Smooth muscle cell (in vitro differentiated cells): ENCODE measurements around the gene FAT2. TPM values are rescaled to one million over a fixed set of nuclear protein-coding genes. Genes with fewer than 3 reads are reported as not detected.

Source experiments
- DNase-seq: peaks from one replicate; lab custom pipeline; 2025; ENCODE audit not compliant: unreplicated experiment; lab: John Stamatoyannopoulos, UW
- H2AFZ ChIP-seq: fragments of 200-600 bp; sonication (generic); 2 replicates; pipeline ENCODE4 v1.6.0; 2016; ENCODE audit warnings: antibody characterized with exemption, low read depth, mild to moderate bottlenecking
- H3F3A ChIP-seq: fragments of 200-600 bp; sonication (generic); 2 replicates; pipeline ENCODE4 v1.6.0; 2017; ENCODE audit warnings: antibody characterized with exemption, low read depth
- H3K27ac ChIP-seq: fragments of 200-600 bp; sonication (generic); 2 replicates; pipeline ENCODE4 v1.5.1; 2016; ENCODE audit warnings: low read depth, mild to moderate bottlenecking
- H3K27me3 ChIP-seq: fragments of 200-600 bp; sonication (generic); 2 replicates; pipeline ENCODE4 v1.6.1; 2016; ENCODE audit warnings: low read depth, mild to moderate bottlenecking
- H3K36me3 ChIP-seq: fragments of 200-600 bp; sonication (generic); 2 replicates; pipeline ENCODE4 v1.5.1; 2016; ENCODE audit warnings: low read depth
- H3K4me1 ChIP-seq: fragments of 200-600 bp; sonication (generic); 2 replicates; pipeline ENCODE4 v1.5.1; 2016; ENCODE audit warnings: low read depth
- H3K4me2 ChIP-seq: fragments of 200-600 bp; sonication (generic); 2 replicates; pipeline ENCODE4 v1.6.0; 2016; ENCODE audit warnings: mild to moderate bottlenecking
- H3K4me3 ChIP-seq: fragments of 200-600 bp; sonication (generic); 2 replicates; pipeline ENCODE4 v1.5.1; 2016; ENCODE audit warnings: mild to moderate bottlenecking
- H3K79me2 ChIP-seq: fragments of 200-600 bp; sonication (generic); 2 replicates; pipeline ENCODE4 v1.6.0; 2016; ENCODE audit warnings: low read depth, mild to moderate bottlenecking
- H3K9ac ChIP-seq: fragments of 200-600 bp; sonication (generic); 2 replicates; pipeline ENCODE4 v1.6.0; 2016; ENCODE audit warnings: low read depth
- H3K9me3 ChIP-seq: fragments of 200-600 bp; sonication (generic); replicated peaks from 2 replicates; pipeline ENCODE4 v1.5.1; 2016; ENCODE audit warnings: low read depth
- H4K20me1 ChIP-seq: fragments of 200-600 bp; sonication (generic); 2 replicates; pipeline ENCODE4 v1.6.0; 2016; ENCODE audit warnings: low read depth
- CTCF ChIP-seq: fragments of 200-600 bp; sonication (generic); IDR thresholded peaks from 2 replicates; pipeline ENCODE4 v1.5.1; 2017; ENCODE audit warnings: borderline replicate concordance, mild to moderate bottlenecking, antibody characterized with exemption; ENCODE audit not compliant: insufficient read depth, poor library complexity, severe bottlenecking
- WGBS: methylation state at CpG from one replicate; pipeline ENCODE4 v1.1.7; 2016; ENCODE audit warnings: low lambda C conversion rate; 5-methylcytosine and 5-hydroxymethylcytosine counted together
- polyA plus RNA-seq: library from polyadenylated mRNA; unstranded; fragments of >200 nt; fragmentation: Nextera tagmentation; extraction: Ambion mirVana; gene quantifications from 2 replicates; pipeline ENCODE4 v1.2.1, GENCODE V29; 2016
- total RNA-seq: library from RNA; depleted of rRNA; stranded (reverse); fragments of >200 nt; gene quantifications from 2 replicates; pipeline ENCODE4 v1.2.3, GENCODE V29; 2014

Gene FAT2
- total and polyA plus RNA-seq, 2 experiments from 2014 or later: 0.65 to 10.1 TPM

GRCh38 chr5:151601391-151601790 is 10.3 kb upstream of the FAT2 start:
- H3K9me3 ChIP-seq: no peaks in the 10 kb centered on the region

GRCh38 chr5:151600069-151600665 is 9.0 kb upstream of the FAT2 start:
- Histone ChIP-seq H3F3A (no peaks in the 10 kb centered on the region), H3K27me3 (peaks cover 16% of the 10 kb centered on the region), H3K4me2 (no peak overlapping the region), H4K20me1 (no peaks in the 10 kb centered on the region), H3K4me1 (peaks cover 17% of the 10 kb centered on the region), H3K9me3 (no peaks in the 10 kb centered on the region), H3K79me2 (no peaks in the 10 kb centered on the region), H3K9ac (no peak overlapping the region), H2AFZ (no peak overlapping the region), H3K27ac (no peak overlapping the region), H3K36me3 (no peaks in the 10 kb centered on the region), H3K4me3 (no peak overlapping the region)
- 94% methylated on average over 3 of the region's 3 CpGs for WGBS
- TF ChIP-seq CTCF: no peak
- DNase-seq: no peak

More at GRCh38 chr5:151601391-151601790, 10.3 kb upstream of the FAT2 start:
- DNase-seq: no peak
- Histone ChIP-seq H4K20me1 (no peaks in the 10 kb centered on the region), H3K4me2 (no peak overlapping the region), H3K79me2 (no peaks in the 10 kb centered on the region), H3F3A (no peaks in the 10 kb centered on the region), H3K36me3 (no peaks in the 10 kb centered on the region), H3K4me3 (no peak overlapping the region), H3K4me1 (peaks cover 17% of the 10 kb centered on the region), H2AFZ (no peak overlapping the region), H3K27me3 (peaks cover 29% of the 10 kb centered on the region), H3K9ac (no peak overlapping the region), H3K27ac (no peak overlapping the region)
- no peak for TF ChIP-seq CTCF
- 32% methylated on average over 4 of the region's 4 CpGs for WGBS

- Histone ChIP-seq H3K36me3 (no peaks in the 10 kb centered on the region), H4K20me1 (no peaks in the 10 kb centered on the region), H3K9ac (no peak overlapping the region), H3K4me1 (peaks cover 17% of the 10 kb centered on the region), H3K4me2 (no peak overlapping the region), H3K4me3 (no peak overlapping the region), H3K9me3 (no peaks in the 10 kb centered on the region), H3F3A (no peaks in the 10 kb centered on the region), H3K27me3 (peaks cover 5% of the 10 kb centered on the region), H3K79me2 (no peaks in the 10 kb centered on the region), H2AFZ (no peak overlapping the region), H3K27ac (no peak overlapping the region)
- WGBS: 45% methylated on average over 2 of the region's 2 CpGs
- DNase-seq: no peak
- TF ChIP-seq CTCF: no peak
These were observed 7.9 kb upstream of the FAT2 start for GRCh38 chr5:151598984-151599383.

GRCh38 chr5:151598549-151598948 is 7.4 kb upstream of the FAT2 start:
- Histone ChIP-seq H3K27me3 (peaks cover under 1% of the 10 kb centered on the region), H3K4me1 (peaks cover 17% of the 10 kb centered on the region), H3K9me3 (no peaks in the 10 kb centered on the region), H3K4me2 (no peak overlapping the region), H3K79me2 (no peaks in the 10 kb centered on the region), H4K20me1 (no peaks in the 10 kb centered on the region), H3F3A (no peaks in the 10 kb centered on the region), H3K36me3 (no peaks in the 10 kb centered on the region), H3K4me3 (no peak overlapping the region), H3K9ac (no peak overlapping the region), H2AFZ (no peak overlapping the region), H3K27ac (no peak overlapping the region)
- TF ChIP-seq CTCF: no peak
- DNase-seq: no peak
- 86% methylated on average over 1 of the region's 1 CpG for WGBS
